HL-60 (cell line): Measurements from ENCODE around the gene HIP1.

Experiments
- CTCF ChIP-seq: IDR thresholded peaks from one replicate; pipeline ENCODE4 v1.5.1; 2011; ENCODE audit warnings: low read length, control low read depth, inconsistent platforms; ENCODE audit not compliant: insufficient read depth
- REST ChIP-seq: IDR thresholded peaks from 2 replicates; pipeline ENCODE4 v1.6.1; 2012; ENCODE audit warnings: low read depth; ENCODE audit not compliant: insufficient replicate concordance

GRCh38 chr7:75756206-75756990, 17.7 kb upstream of the HIP1 start:
- TF ChIP-seq CTCF, result no peak
- no peak for TF ChIP-seq REST
